Keratinocyte (primary cell): ENCODE data around the gene TDRD9. TPM values are rescaled to one million over a fixed set of nuclear protein-coding genes. Genes with fewer than 3 reads are reported as not detected.

ENCODE experiments used
- DNase-seq: peaks from one replicate; pipeline ENCODE4 v3.0.0-alpha.2; 2011; ENCODE audit warnings: low read depth, missing footprints, low spot score
- FAIRE-seq: peaks from 2 replicates; lab custom pipeline; 2011; peaks lifted over from hg19 to GRCh38; lab: Jason Lieb, UNC
- H2AFZ ChIP-seq: 2 replicates; pipeline ENCODE4 v1.6.0; 2012; ENCODE audit warnings: low read length, control low read depth, inconsistent platforms; ENCODE audit not compliant: control insufficient read depth
- H3K27ac ChIP-seq: 2 replicates; pipeline ENCODE4 v1.5.1; 2011; ENCODE audit warnings: low read length; ENCODE audit not compliant: control insufficient read depth, insufficient read depth
- H3K27me3 ChIP-seq: 3 replicates; pipeline ENCODE4 v1.6.0; 2011; ENCODE audit warnings: low read length; ENCODE audit not compliant: control insufficient read depth, insufficient read depth; ENCODE audit errors: extremely low read depth
- H3K36me3 ChIP-seq, 2 experiments: 2 replicates in 1 of 2; 3 replicates in 1 of 2; pipeline ENCODE4 v1.5.1; 2011; ENCODE audit warnings: low read length in 2 of 2, mild to moderate bottlenecking in 1 of 2; ENCODE audit not compliant: control insufficient read depth in 2 of 2, insufficient read depth in 2 of 2; ENCODE audit errors: extremely low read depth in 1 of 2
- H3K4me1 ChIP-seq: 3 replicates; pipeline ENCODE4 v1.5.1; 2011; ENCODE audit warnings: low read length; ENCODE audit not compliant: control insufficient read depth, insufficient read depth; ENCODE audit errors: extremely low read depth
- H3K4me2 ChIP-seq: 3 replicates; pipeline ENCODE4 v1.6.0; 2011; ENCODE audit warnings: low read depth, low read length; ENCODE audit not compliant: control insufficient read depth, insufficient read depth; ENCODE audit errors: extremely low read depth
- H3K4me3 ChIP-seq, 3 experiments: fragments of 200-600 bp in 1 of 3; sonication (generic) in 1 of 3; 2 replicates in 2 of 3; 3 replicates in 1 of 3; pipeline ENCODE4 v1.5.1; 2011 to 2016; ENCODE audit warnings: low read length in 3 of 3, mild to moderate bottlenecking in 3 of 3, control low read depth in 2 of 3, inconsistent platforms in 1 of 3, low read depth in 1 of 3, mixed read lengths in 1 of 3, mixed run types in 1 of 3, moderate library complexity in 1 of 3; ENCODE audit not compliant: control insufficient read depth in 2 of 3, insufficient read depth in 2 of 3; ENCODE audit errors: extremely low read depth in 1 of 3
- H3K79me2 ChIP-seq: 2 replicates; pipeline ENCODE4 v1.6.0; 2012; ENCODE audit warnings: low read length; ENCODE audit not compliant: control insufficient read depth, insufficient read depth
- H3K9ac ChIP-seq: 3 replicates; pipeline ENCODE4 v1.6.0; 2011; ENCODE audit warnings: low read length; ENCODE audit not compliant: control insufficient read depth, insufficient read depth; ENCODE audit errors: extremely low read depth
- H3K9me1 ChIP-seq: 3 replicates; pipeline ENCODE4 v1.6.0; 2011; ENCODE audit warnings: low read length; ENCODE audit not compliant: control insufficient read depth, insufficient read depth; ENCODE audit errors: extremely low read depth
- H3K9me3 ChIP-seq: 2 replicates; pipeline ENCODE4 v1.5.1; 2012; ENCODE audit warnings: low read depth, low read length; ENCODE audit not compliant: control insufficient read depth
- H4K20me1 ChIP-seq: 3 replicates; pipeline ENCODE4 v1.6.0; 2011; ENCODE audit warnings: low read length; ENCODE audit not compliant: control insufficient read depth, insufficient read depth; ENCODE audit errors: extremely low read depth
- EZH2 ChIP-seq: IDR thresholded peaks from one replicate; pipeline ENCODE4 v1.6.1; 2012; ENCODE audit warnings: inconsistent platforms, mild to moderate bottlenecking, low read length, moderate library complexity
- dilution Hi-C: fragments of 300-500 bp; cut with MboI; formaldehyde crosslinking; loops from one replicate; pipeline ENCODE4 v1.7.0; 2020; ENCODE audit warnings: low sequenced_read_pairs; ENCODE audit not compliant: extremely low pct_ligation_motif_present
- polyA plus RNA-seq, 5 experiments: library from polyadenylated mRNA; depleted of rRNA in 3 of 5; stranded (reverse) in 3 of 5; stranded (forward) in 1 of 5; unstranded in 1 of 5; fragments of >200 nt; gene quantifications; 1 replicate in 1 of 5; 2 replicates in 3 of 5; 3 replicates in 1 of 5; pipeline versions ENCODE4 v1.2.1 to v1.2.3, GENCODE V29; 2011 to 2012; ENCODE audit warnings: missing spikeins in 2 of 5, low read depth in 1 of 5, low replicate concordance in 1 of 5
- TF ChIP-seq, protein P1 (sequence below), 3 experiments: IDR thresholded peaks in 1 of 3; conservative IDR thresholded peaks in 1 of 3; optimal IDR thresholded peaks in 1 of 3; 2 replicates in 2 of 3; 3 replicates in 1 of 3; pipeline versions ENCODE3 to v1.5.1; 2011; ENCODE audit warnings: low read length in 3 of 3, mild to moderate bottlenecking in 3 of 3, moderate library complexity in 2 of 3, control low read depth in 1 of 3, inconsistent platforms in 1 of 3; ENCODE audit not compliant: insufficient read depth in 2 of 3; ENCODE audit errors: extremely low read depth in 1 of 3

TDRD9 gene
- polyA plus RNA-seq, 1 donor (not counting 4 experiments of a cell fraction or from before 2014, with no cell fraction given), result 0.10 TPM

GRCh38 chr14:103984196-103984595, 55.9 kb downstream of the TDRD9 start:
- H3K9ac ChIP-seq, result no peak overlapping the region
- no peaks in the 10 kb centered on the region for H3K4me1 ChIP-seq
- no peak for DNase-seq
- H4K20me1 ChIP-seq, result no peaks in the 10 kb centered on the region
- no peaks in the 10 kb centered on the region for H3K79me2 ChIP-seq
- H3K27ac ChIP-seq, result no peak overlapping the region
- no peaks in the 10 kb centered on the region for H3K9me3 ChIP-seq
- no peak overlapping the region for H3K4me3 ChIP-seq
- TF ChIP-seq, protein P1, sequence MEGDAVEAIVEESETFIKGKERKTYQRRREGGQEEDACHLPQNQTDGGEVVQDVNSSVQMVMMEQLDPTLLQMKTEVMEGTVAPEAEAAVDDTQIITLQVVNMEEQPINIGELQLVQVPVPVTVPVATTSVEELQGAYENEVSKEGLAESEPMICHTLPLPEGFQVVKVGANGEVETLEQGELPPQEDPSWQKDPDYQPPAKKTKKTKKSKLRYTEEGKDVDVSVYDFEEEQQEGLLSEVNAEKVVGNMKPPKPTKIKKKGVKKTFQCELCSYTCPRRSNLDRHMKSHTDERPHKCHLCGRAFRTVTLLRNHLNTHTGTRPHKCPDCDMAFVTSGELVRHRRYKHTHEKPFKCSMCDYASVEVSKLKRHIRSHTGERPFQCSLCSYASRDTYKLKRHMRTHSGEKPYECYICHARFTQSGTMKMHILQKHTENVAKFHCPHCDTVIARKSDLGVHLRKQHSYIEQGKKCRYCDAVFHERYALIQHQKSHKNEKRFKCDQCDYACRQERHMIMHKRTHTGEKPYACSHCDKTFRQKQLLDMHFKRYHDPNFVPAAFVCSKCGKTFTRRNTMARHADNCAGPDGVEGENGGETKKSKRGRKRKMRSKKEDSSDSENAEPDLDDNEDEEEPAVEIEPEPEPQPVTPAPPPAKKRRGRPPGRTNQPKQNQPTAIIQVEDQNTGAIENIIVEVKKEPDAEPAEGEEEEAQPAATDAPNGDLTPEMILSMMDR (optimal IDR thresholded peaks at IDR 0.05 in 1 of 3, IDR thresholded peaks at IDR 0.05 in 1 of 3, conservative IDR thresholded peaks at IDR 0.05 in 1 of 3; ENCODE audit: extremely low read depth in 1 of 3, insufficient read depth in 2 of 3, low read length in 3 of 3), result no peak
- no peak for FAIRE-seq
- H3K4me2 ChIP-seq, result no peak overlapping the region
- dilution Hi-C loops, result no loop called here
- no peaks in the 10 kb centered on the region for H3K36me3 ChIP-seq
- H2AFZ ChIP-seq, result no peak overlapping the region
- no peaks in the 10 kb centered on the region for H3K27me3 ChIP-seq
- H3K9me1 ChIP-seq, result no peaks in the 10 kb centered on the region

- Histone ChIP-seq H3K9me1 (no peaks in the 10 kb centered on the region), H3K9ac (no peak overlapping the region), H3K4me3 (no peak overlapping the region), H3K36me3 (no peaks in the 10 kb centered on the region), H3K4me2 (no peak overlapping the region), H3K79me2 (no peaks in the 10 kb centered on the region), H3K9me3 (no peaks in the 10 kb centered on the region), H4K20me1 (no peaks in the 10 kb centered on the region), H3K27me3 (no peaks in the 10 kb centered on the region), H3K4me1 (no peaks in the 10 kb centered on the region), H2AFZ (no peak overlapping the region), H3K27ac (no peak overlapping the region)
- dilution Hi-C loops, result no loop called here
- TF ChIP-seq, protein P1 (optimal IDR thresholded peaks at IDR 0.05 in 1 of 3, IDR thresholded peaks at IDR 0.05 in 1 of 3, conservative IDR thresholded peaks at IDR 0.05 in 1 of 3; ENCODE audit: extremely low read depth in 1 of 3, insufficient read depth in 2 of 3, low read length in 3 of 3), result no peak
- TF ChIP-seq EZH2, result no peak
- DNase-seq (no peak), FAIRE-seq (no peak)
Measured at GRCh38 chr14:103989034-103989433, 60.8 kb downstream of the TDRD9 start.
